NCI-H1436 (cell line): Measurements from ENCODE around the gene ELAPOR2.
"Not testable (repeated sequence)": the region's sequence is repeated elsewhere in the genome, so short reads cannot be mapped to it uniquely, and the experiment has no call there.

Experiments
- DNase-seq: peaks from one replicate; lab custom pipeline; 2025; lab: John Stamatoyannopoulos, UW

The ELAPOR2 gene, protein sequence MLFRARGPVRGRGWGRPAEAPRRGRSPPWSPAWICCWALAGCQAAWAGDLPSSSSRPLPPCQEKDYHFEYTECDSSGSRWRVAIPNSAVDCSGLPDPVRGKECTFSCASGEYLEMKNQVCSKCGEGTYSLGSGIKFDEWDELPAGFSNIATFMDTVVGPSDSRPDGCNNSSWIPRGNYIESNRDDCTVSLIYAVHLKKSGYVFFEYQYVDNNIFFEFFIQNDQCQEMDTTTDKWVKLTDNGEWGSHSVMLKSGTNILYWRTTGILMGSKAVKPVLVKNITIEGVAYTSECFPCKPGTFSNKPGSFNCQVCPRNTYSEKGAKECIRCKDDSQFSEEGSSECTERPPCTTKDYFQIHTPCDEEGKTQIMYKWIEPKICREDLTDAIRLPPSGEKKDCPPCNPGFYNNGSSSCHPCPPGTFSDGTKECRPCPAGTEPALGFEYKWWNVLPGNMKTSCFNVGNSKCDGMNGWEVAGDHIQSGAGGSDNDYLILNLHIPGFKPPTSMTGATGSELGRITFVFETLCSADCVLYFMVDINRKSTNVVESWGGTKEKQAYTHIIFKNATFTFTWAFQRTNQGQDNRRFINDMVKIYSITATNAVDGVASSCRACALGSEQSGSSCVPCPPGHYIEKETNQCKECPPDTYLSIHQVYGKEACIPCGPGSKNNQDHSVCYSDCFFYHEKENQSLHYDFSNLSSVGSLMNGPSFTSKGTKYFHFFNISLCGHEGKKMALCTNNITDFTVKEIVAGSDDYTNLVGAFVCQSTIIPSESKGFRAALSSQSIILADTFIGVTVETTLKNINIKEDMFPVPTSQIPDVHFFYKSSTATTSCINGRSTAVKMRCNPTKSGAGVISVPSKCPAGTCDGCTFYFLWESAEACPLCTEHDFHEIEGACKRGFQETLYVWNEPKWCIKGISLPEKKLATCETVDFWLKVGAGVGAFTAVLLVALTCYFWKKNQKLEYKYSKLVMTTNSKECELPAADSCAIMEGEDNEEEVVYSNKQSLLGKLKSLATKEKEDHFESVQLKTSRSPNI

DNA sequence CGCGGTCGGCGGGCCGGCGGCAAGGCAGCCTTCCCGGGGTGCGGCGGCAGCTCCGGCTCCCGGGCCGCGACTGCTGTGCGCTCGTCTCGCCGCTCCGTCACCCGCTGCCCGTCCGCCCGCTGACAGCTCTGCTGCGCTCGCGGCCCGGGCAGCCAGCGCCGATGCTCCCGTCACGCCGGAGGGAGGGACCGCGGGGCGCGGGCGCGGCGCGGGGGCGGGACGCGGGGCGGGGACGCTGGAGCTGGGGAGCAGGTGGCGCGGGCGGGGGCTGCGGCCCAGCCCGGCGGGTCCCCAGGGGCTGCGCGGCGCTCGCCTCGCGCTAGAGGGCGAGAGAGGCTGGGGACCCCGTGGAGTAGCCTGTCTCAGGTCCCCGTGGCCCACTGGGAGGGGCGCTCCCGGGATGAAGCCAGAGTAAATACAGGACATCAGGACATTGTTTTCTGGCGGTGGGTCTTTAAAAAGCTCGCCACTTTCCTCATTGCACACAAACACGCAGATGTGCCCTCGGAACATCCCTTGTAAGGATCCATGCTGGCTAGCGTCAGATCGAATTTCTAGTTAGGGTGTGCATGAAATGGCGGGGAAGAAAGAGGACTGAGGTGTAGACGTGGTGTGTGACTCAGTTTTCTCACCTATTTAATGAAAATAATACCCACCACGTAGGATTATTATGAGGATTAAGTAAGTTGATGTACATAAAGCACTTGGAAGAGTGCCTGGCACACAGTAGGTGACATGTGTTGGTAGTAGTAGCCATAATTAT lies at the start of gene ELAPOR2:
Gene ELAPOR2, minus strand, starts transcription at position 130 of the 763 bp plus-strand sequence. CDS start 141 bp downstream, outside the sequence.
- peak; percentile 91 for DNase-seq

DNA sequence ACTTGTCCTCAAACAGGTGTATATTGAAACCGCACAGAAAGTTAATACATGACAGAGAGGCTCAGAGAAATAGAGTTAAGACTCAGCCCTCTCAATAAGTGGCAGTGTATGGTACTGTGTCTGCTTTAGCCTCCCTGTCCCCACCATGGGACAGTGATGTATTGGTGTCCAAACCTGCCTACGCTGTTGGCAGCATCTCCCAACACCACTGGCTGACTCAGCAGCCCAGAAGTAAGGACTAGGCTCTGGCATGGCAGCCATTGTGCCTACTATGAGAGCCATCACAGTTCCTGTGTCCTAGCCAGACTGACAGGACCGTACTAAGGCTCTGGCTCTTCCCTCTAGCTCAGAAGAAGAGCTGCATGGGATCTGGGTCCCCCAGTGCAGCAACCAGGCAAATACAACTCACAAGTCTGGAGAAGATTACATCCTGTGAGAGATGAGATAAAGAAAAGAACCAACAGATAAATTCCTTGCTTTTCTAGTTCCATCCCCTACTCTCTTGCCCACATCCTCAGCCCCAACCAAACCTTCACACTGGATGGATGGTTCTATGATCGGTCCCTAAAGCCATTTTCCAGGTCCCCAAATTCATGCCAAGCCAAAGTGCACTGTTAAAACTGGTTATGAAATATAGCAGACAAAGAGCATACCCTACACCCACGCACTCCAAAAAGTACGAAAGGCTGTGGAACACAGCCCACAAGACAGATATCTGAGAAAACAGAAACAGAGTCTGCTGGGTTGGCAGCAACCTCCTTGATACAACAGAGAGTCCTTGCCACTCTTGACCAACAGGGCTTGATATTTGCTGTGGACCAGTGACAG lies 48.7 kb upstream of the ELAPOR2 start:
- no peak for DNase-seq

DNA sequence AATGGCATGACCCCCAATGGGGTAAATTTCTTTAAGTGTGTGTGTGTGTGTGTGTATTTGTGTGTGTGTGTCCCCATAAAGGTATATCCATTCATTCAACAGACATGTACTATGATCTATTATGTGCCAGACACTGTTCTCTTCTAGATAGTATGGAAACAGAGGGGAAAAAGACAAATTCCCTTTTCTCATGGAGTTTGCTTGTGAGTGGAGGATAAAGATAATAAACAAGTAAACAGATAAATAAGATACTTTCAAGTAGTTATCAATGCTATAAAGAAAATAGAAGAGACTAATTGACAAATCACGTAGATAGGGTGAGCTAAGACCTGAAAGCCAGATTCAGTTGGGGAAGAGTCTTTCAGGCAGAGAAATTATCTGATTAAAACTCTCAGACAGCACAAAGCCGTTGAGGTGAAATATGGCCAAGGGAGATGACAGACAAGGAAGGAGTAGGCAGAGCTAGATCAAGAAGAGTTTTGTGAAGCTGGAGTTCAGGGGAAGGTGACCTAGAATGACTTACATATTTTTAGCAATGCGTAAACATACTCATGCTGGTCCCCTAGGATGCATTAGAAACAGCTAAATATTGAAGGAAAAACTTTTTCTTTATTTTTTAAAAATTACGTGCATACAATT lies 47.6 kb upstream of the ELAPOR2 start:
- no peak for DNase-seq

DNA sequence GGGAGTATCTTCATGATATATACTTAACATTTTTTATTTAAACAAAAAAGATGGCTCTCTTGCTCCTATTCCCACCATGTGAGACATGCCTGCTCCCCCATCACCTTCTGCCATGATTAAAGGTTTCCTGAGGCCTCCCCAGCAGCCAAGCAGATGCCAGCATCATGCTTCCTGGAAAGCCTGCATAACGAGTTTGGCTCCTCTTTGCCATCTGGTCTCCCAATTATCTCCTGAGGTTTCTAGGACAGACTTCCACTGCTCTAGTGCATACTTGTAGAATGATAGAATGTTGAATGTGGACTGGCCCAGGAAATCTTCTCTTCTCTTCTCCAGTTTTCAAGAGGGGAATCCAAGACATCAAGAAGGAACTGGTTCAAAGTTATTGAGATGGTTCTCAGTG lies 45.9 kb upstream of the ELAPOR2 start:
- no peak for DNase-seq

DNA sequence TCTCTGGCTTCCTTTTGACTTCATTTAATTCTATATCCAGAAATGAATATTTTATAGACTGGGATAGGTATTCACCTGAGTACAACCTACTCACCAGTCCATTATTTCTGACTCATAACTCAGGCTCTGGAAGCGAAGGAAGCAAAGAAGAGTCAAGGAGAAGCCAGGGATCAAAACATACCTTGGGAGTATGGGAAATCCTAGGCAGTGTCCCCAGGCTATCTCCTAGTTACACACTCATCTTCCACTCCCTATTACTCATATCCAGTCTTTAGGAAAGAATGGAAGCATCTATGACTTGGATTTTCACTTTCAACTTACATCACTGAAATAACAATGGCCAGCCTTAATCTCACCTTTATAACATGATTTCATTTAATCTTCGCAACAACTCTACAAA lies 40.9 kb upstream of the ELAPOR2 start:
- no peak for DNase-seq

DNA sequence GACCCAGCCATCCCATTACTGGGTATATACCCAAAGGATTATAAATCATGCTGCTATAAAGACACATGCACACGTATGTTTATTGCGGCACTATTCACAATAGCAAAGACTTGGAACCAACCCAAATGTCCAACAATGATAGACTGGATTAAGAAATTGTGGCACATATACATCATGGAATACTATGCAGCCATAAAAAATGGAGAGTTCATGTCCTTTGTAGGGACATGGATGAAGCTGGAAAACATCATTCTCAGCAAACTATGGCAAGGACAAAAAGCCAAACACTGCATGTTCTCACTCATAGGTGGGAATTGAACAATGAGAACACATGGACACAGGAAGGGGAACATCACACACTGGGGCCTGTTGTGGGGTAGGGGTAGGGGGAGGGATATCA lies 37.9 kb upstream of the ELAPOR2 start:
- DNase-seq: not testable (repeated sequence)

DNA sequence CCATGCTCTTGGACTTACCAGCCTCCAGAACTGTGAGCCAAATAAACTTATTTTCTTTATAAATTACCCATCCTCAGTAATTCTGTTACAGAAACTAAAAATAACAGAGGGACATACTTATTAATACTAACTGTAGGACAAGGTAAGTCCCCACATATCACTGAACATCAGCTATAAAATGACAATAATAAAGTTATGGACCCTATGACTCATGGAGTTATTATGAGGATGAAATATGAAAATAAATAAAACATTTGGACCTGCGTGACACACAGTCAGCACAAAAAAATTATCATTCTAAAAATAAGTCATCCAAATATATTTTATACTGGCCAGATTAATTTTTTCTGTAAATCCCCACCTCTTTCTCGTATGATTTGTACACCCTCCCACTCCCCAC lies 34.9 kb upstream of the ELAPOR2 start:
- no peak for DNase-seq

DNA sequence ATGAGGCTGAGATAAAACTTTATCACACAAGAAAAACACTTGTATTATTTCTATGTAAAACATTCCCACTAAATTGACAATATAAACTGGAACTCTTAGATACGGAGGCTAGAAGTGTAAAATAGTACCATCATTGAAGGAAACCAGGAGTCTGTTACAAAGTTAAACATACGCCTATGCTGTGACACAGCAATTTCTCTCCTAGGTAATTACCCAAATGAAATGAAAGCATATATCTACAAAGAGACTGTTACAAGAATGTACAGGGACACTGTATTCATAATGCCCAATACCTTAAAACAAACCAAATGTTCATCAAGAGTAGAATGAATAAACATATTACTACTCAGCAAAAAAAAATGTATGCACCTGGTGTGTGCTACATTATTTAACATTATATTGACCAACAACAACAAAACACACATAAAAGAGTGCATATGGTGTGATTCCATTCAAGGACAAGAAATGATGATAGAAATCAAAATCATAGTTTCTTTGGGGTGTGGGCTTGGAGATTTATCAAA lies 33.2 kb upstream of the ELAPOR2 start:
- DNase-seq: no peak

DNA sequence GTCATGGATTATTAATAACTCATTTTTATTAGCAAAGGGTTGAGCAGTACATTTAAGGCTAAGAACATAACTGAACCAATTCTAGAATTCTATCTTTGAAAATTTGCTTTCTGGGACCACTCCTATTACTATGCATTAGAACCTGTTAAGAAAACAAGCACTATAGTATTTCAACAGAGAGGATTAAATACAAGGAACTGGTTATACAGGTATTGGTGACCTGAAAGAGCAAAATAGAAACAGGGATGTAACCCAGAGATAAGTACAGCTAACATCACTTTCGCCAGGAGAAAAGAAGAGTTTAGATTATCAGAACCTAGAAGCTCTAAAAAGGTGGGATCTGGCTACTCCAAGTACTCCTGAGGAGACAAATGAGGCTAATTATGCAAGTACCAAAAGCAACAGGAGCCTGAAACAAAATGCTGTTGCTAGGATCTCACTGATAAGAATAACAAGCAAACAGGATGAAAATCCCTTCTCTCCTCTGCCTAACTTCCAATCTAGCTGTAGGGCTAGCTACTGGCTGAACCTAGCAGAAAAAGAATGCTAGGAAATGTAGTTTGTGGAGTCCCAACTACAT lies 32.1 kb upstream of the ELAPOR2 start:
- no peak for DNase-seq

DNA sequence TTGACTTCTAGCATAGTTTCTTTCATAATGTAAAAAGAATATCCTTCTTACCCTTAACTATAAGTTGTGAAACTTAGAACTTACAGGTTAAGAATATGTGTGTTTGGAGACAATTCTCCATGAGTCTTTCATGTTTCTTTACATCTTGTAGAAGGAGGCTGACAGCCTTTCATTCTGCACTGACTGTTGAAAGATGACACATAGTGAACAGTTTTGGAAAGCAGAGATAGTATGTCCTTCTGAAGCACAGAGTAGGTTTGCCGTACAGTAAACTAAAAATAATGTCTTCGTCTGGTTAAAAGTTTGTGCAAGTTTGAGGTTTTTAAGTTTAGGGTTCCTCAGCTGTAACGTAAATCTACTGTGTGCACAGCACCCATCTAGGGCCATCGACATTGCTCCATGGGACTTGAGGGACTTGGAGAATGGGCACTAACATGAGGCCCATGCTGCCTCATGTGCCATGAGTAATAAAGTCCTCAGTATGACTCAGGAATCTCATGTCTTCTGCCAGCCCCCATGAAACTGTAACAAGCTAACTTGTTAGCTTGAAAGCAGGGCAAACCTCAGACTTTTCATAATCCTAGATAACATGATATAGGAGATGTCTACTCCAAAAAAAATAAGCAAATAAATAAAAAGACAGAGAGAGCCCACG lies 24.5 kb upstream of the ELAPOR2 start:
- DNase-seq: no peak

DNA sequence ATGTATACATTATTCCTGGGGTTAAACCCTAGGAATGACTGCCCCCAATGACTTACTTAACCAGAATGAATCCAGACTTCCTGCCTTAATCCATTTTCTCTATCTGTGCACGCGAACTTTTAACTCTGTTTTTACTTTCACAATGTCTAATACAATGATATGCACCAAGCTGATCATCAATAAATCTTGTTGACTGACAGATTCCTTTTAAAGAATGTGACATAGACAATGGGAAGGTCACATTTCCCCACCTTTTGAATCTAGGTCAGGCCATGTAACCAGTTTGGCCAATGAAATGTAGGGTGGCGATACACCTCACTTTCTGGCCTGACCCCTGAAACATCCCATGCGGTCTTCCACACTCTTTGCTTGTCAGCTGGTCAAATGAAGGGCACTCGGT lies 23.2 kb upstream of the ELAPOR2 start:
- DNase-seq: no peak

DNA sequence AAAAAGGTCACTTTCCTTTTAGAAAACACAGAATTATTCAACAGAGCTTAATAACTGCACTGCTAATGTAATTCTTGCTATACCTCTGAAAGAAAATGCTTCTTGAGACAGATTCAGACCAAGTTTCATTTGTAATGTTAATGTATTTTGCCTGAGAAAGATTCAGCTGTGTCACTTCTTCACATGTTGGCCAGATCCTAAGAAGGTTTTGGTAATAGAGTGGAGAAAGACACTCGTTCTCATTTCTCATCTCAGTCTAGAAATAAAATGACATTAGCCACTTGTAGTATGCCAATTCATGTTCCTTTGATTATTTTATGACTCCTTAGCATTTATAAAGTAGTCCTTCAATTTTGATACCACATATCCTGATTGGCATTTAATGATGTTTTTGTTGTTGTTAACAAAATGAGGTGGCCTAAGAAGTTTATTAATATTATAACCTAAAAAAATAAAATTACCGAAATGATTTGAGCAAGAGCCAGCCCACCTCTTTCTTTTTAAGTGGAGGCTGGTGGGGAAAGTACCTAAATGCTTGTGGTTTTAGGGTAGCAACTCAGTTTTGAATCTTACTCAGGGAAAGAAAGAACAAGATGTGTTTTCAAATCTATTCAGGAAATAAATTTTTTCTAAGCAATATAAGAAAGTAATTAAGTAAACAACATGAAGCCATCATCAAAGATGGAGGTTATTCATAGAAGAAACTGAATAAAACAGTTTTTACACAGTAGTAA lies 16.4 kb upstream of the ELAPOR2 start:
- DNase-seq: no peak

DNA sequence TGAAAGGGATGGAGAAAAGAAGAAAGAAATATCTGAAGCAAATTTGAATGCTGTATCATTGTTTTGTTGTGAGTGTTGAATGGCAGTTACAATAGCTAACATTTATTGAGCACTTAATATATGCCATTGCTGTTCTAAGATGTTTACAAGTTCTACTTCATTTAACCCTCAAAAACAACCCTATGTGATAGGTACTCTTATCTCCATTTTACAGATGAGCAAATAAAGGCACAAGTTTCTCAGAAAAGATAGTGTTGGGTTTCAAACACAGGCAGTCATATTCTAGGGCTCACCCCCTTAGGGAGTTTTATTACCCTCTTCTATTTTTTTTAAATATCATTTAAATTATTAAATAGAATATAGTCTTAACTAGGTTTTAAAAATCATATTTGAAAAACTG lies 8.3 kb upstream of the ELAPOR2 start:
- DNase-seq: no peak

DNA sequence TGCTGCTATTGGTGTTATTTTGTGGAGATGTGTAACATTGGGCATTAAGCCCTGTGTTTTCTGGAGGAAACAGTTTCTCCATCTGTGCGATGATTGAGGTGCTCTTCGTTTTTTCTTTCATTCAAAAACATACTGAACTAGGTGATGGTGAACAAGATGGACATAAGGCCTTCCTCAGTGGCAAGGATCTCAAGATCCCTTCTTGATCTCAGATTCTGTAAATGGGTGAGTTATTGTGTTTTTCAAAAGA lies 759 bp upstream of the ELAPOR2 start:
- peak; percentile 10 for DNase-seq

DNA sequence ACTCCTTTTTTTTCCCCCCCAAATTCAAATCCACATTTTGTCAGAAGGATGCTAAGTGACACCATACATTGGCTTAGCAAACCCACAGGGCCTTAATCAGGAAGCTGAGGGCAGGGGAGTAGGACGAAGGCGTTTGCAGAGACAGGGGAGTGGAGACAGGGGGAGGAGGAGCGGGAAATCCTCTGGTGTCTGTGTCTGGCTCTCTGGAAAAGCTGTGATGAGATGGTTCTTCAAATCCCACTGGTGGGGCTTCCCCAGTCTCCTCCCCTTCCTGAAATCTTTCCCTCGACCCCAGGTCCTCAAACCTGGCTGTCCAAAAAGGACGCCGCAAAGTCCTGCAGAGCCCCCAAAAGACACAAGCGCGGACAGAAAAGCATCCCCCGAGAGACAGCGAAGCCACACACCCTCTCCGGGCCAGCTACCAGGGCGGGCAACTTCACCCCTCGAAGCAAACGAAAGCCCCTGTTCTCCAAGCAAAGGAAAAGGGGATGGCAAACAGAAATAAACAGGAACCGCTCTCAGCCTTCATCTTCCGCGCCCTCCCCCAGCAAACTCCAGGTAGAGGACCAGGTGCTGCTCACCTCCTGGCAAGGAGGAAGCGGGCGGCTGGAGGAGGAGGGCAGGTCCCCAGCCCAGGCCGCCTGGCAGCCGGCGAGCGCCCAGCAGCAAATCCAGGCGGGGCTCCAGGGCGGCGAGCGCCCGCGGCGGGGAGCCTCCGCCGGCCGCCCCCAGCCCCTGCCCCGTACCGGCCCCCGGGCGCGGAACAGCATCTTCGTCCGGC lies 520 bp downstream of the ELAPOR2 start:
- peak; percentile 29 for DNase-seq

DNA sequence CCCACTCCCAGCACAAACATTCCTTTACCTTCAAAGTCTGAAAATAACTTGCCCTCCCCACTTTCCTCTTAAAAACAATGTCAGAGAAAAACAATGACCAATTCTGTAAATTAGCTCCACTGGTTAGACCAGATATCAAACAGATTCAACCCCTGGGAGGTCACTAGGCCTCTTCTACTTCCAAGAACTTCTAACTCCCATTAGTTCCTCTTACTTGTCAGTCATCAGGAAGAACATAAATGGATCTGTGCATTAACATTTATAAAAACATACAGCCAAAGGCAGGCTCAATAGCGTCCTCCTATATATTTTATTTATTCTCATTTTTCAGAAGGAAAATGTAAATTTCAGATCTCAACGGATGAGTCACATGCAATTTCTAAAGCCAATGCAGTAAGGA lies 2.2 kb downstream of the ELAPOR2 start:
- no peak for DNase-seq

DNA sequence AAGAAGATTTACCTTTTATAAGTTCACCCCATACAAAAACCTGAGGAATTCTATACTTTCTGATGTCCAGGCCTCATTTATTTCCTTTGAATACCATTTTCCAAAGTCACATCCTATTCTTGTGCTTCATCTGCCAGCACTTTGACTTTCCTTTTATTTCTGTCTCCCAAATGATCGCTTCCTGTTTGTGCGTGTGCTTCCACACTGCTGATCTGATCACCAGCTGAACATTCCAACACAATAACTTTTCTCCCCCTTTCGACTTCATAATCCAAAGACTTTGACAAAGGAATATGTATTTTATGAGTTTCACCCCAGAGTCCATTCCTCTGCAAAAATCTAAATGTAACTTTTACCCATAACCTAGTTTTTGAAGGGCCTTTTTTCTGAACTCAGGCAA lies 3.1 kb downstream of the ELAPOR2 start:
- no peak for DNase-seq

DNA sequence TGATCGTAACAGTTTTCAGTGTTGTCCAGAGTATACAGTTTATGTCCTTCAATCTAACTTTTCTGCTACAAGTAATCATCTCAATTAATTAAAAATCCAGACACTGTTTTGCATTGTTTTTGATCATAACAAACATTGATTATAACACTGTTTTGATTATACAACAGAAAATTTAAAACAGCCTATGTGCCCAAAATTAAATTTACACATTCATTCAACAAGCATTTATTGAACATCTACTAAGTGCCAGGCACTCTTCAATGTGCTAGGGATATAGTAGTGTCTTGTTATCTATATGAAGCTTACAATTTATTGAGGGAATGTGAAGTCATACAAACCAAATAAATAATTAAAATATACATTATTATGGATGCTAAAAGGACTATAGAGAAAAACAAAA lies 10.6 kb downstream of the ELAPOR2 start:
- no peak for DNase-seq
